IMR-90 (cell line): ENCODE data around the gene RABEP2. TPM values are rescaled to one million over a fixed set of nuclear protein-coding genes. Genes with fewer than 3 reads are reported as not detected.

Source experiments
- ATAC-seq: fragments of 200-7000 bp; cut with Tn5 transposase; 2 replicates; pipeline ENCODE4 v1.9.1; 2020; ENCODE audit warnings: low read depth, mild to moderate bottlenecking, moderate library complexity
- BruUV-seq: library from RNA; stranded (reverse); fragments of 400-500 nt; replicated peaks from 2 replicates; lab custom pipeline; 2021; lab: Mats Ljungman, UMichigan
- CTCF ChIA-PET: fragments of 300-600 bp; formaldehyde crosslinking; extraction: SDS; loops from one replicate; lab custom pipeline; 2021; ENCODE audit warnings: antibody characterized with exemption; lab: Yijun Ruan, JAX
- POLR2A ChIA-PET: fragments of 300-600 bp; sonication (Branson Sonifier 250); formaldehyde crosslinking; loops from one replicate; lab custom pipeline; 2022; ENCODE audit warnings: antibody characterized with exemption; ENCODE audit not compliant: unreplicated experiment; lab: Charles Lee
- DNase-seq: peaks from one replicate; pipeline ENCODE4 v3.0.0; 2013
- H2AFZ ChIP-seq: replicated peaks from 2 replicates; pipeline ENCODE3; 2013; ENCODE audit warnings: low read length, mild to moderate bottlenecking; ENCODE audit not compliant: poor library complexity
- H2AK5ac ChIP-seq: 2 replicates; pipeline ENCODE4 v1.6.1; 2013; ENCODE audit warnings: low read depth, low read length, inconsistent platforms
- H2AK9ac ChIP-seq: replicated peaks from 2 replicates; pipeline ENCODE3; 2013; ENCODE audit warnings: mild to moderate bottlenecking, low read depth, low read length, moderate library complexity; ENCODE audit not compliant: poor library complexity
- H2BK120ac ChIP-seq: 2 replicates; pipeline ENCODE4 v1.6.1; 2013; ENCODE audit warnings: low read depth, low read length, inconsistent platforms
- H2BK15ac ChIP-seq: 3 replicates; pipeline ENCODE4 v1.6.1; 2013; ENCODE audit warnings: low read depth, low read length, inconsistent platforms
- H2BK20ac ChIP-seq: 2 replicates; pipeline ENCODE4 v1.6.1; 2013; ENCODE audit warnings: low read depth, mild to moderate bottlenecking, inconsistent platforms, low read length, moderate library complexity
- H2BK5ac ChIP-seq: 2 replicates; pipeline ENCODE4 v1.6.1; 2013; ENCODE audit warnings: mild to moderate bottlenecking, low read depth, low read length, inconsistent platforms; ENCODE audit not compliant: poor library complexity, severe bottlenecking
- H3K14ac ChIP-seq: replicated peaks from 2 replicates; pipeline ENCODE4 v1.6.1; 2013; ENCODE audit warnings: low read depth, low read length, inconsistent platforms
- H3K18ac ChIP-seq: 2 replicates; pipeline ENCODE4 v1.6.1; 2013; ENCODE audit warnings: low read depth, low read length, control low read depth
- H3K23ac ChIP-seq: 2 replicates; pipeline ENCODE4 v1.6.1; 2013; ENCODE audit warnings: low read depth, low read length, inconsistent platforms
- H3K27ac ChIP-seq: 2 replicates; pipeline ENCODE4 v1.5.1; 2013; ENCODE audit warnings: mild to moderate bottlenecking, control low read depth, low read length; ENCODE audit not compliant: insufficient read depth
- H3K27me3 ChIP-seq: 2 replicates; pipeline ENCODE4 v1.6.1; 2013; ENCODE audit warnings: low read length; ENCODE audit not compliant: control insufficient read depth, insufficient read depth
- H3K36me3 ChIP-seq: 2 replicates; pipeline ENCODE4 v1.6.1; 2013; ENCODE audit warnings: low read length, mixed read lengths; ENCODE audit not compliant: control insufficient read depth, insufficient read depth
- H3K4ac ChIP-seq: 2 replicates; pipeline ENCODE4 v1.6.1; 2013; ENCODE audit warnings: low read depth, low read length, inconsistent platforms
- H3K4me1 ChIP-seq: 2 replicates; pipeline ENCODE4 v1.6.1; 2013; ENCODE audit warnings: low read length, mixed read lengths; ENCODE audit not compliant: control insufficient read depth, insufficient read depth
- H3K4me2 ChIP-seq: 2 replicates; pipeline ENCODE4 v1.6.1; 2013; ENCODE audit warnings: low read depth, mild to moderate bottlenecking, control low read depth, low read length, moderate library complexity
- H3K4me3 ChIP-seq: 2 replicates; pipeline ENCODE4 v1.5.1; 2013; ENCODE audit warnings: low read depth, mild to moderate bottlenecking, control low read depth, low read length, moderate library complexity; ENCODE audit not compliant: insufficient read depth
- H3K56ac ChIP-seq: 2 replicates; pipeline ENCODE4 v1.6.1; 2013; ENCODE audit warnings: low read length, inconsistent platforms; ENCODE audit not compliant: insufficient read depth; ENCODE audit errors: extremely low read depth
- H3K79me1 ChIP-seq, 2 experiments: 2 replicates each; pipeline ENCODE4 v1.6.1; 2013; ENCODE audit warnings: low read length in 2 of 2, inconsistent platforms in 1 of 2, low read depth in 1 of 2
- H3K9ac ChIP-seq: 2 replicates; pipeline ENCODE4 v1.6.1; 2013; ENCODE audit warnings: low read depth, low read length, control low read depth
- H3K9me1 ChIP-seq: 2 replicates; pipeline ENCODE4 v1.6.1; 2013; ENCODE audit warnings: low read length, inconsistent platforms; ENCODE audit not compliant: insufficient read depth
- H3K9me3 ChIP-seq: 2 replicates; pipeline ENCODE4 v1.6.1; 2013; ENCODE audit warnings: low read length; ENCODE audit not compliant: control insufficient read depth, insufficient read depth
- H4K20me1 ChIP-seq: 2 replicates; pipeline ENCODE4 v1.6.1; 2013; ENCODE audit warnings: low read length, inconsistent platforms; ENCODE audit not compliant: insufficient read depth
- H4K5ac ChIP-seq: 2 replicates; pipeline ENCODE4 v1.6.1; 2013; ENCODE audit warnings: mild to moderate bottlenecking, low read depth, low read length, control low read depth
- H4K8ac ChIP-seq, 2 experiments: 2 replicates each; pipeline ENCODE4 v1.6.1; 2013; ENCODE audit warnings: low read depth in 2 of 2, low read length in 2 of 2, control low read depth in 1 of 2, inconsistent platforms in 1 of 2
- H4K91ac ChIP-seq: 2 replicates; pipeline ENCODE4 v1.6.1; 2013; ENCODE audit warnings: low read depth, low read length, inconsistent platforms; ENCODE audit not compliant: insufficient read depth
- BHLHE40 ChIP-seq: fragments of 150-350 bp; IDR thresholded peaks from 2 replicates; pipeline ENCODE4 v1.6.1; 2016; ENCODE audit warnings: mild to moderate bottlenecking, low read depth, low read length
- CEBPB ChIP-seq: IDR thresholded peaks from 2 replicates; pipeline ENCODE4 v1.6.1; 2012; ENCODE audit warnings: low read depth, low read length, improper control_type of control experiment
- MAFK ChIP-seq: IDR thresholded peaks from 2 replicates; pipeline ENCODE4 v1.6.1; 2012; ENCODE audit warnings: low read depth, low read length, improper control_type of control experiment
- MAZ ChIP-seq: IDR thresholded peaks from 2 replicates; pipeline ENCODE4 v1.6.1; 2012; ENCODE audit warnings: low read depth, mild to moderate bottlenecking, low read length, improper control_type of control experiment, moderate library complexity, borderline replicate concordance
- MXI1 ChIP-seq: IDR thresholded peaks from 2 replicates; pipeline ENCODE4 v1.6.1; 2012; ENCODE audit warnings: low read depth, mild to moderate bottlenecking, low read length, moderate library complexity, borderline replicate concordance
- POLR2A ChIP-seq: IDR thresholded peaks from 2 replicates; pipeline ENCODE4 v1.6.1; 2012; ENCODE audit warnings: mild to moderate bottlenecking, low read depth, low read length
- RAD21 ChIP-seq: IDR thresholded peaks from 2 replicates; pipeline ENCODE4 v1.6.1; 2012; ENCODE audit warnings: low read length, improper control_type of control experiment
- RCOR1 ChIP-seq: IDR thresholded peaks from 2 replicates; pipeline ENCODE4 v1.6.1; 2012; ENCODE audit warnings: mild to moderate bottlenecking, low read length, improper control_type of control experiment; ENCODE audit not compliant: insufficient replicate concordance
- RFX5 ChIP-seq: IDR thresholded peaks from 2 replicates; pipeline ENCODE4 v1.8.0; 2012; ENCODE audit warnings: low read depth, mild to moderate bottlenecking, low read length, moderate library complexity
- SMC3 ChIP-seq: fragments of 150-350 bp; IDR thresholded peaks from 2 replicates; pipeline ENCODE4 v1.6.1; 2016; ENCODE audit warnings: low read depth, mild to moderate bottlenecking, antibody characterized with exemption, low read length, moderate library complexity
- USF2 ChIP-seq: fragments of 150-350 bp; IDR thresholded peaks from 2 replicates; pipeline ENCODE4 v1.6.1; 2017; ENCODE audit warnings: mild to moderate bottlenecking, antibody characterized with exemption, low read length, low read depth
- dilution Hi-C: fragments of 300-500 bp; cut with HindIII; formaldehyde crosslinking; loops from one replicate; pipeline ENCODE4 v1.14.3; 2018; ENCODE audit warnings: low sequenced_read_pairs; ENCODE audit not compliant: unreplicated experiment
- in situ Hi-C: fragments of 300-500 bp; cut with MboI; formaldehyde crosslinking; loops from 3 replicates; pipeline ENCODE4 v1.14.3; 2019; ENCODE audit warnings: low sequenced_read_pairs, inconsistent platforms, mixed read lengths
- intact Hi-C: fragments of 100-400 bp; cut with micrococcal nuclease; formaldehyde crosslinking; loops from 2 replicates; pipeline ENCODE4 v1.10.0; 2022
- polyA plus RNA-seq, 3 experiments: library from polyadenylated mRNA; depleted of rRNA; stranded (reverse); fragments of >200 nt; gene quantifications; 2 replicates each; pipeline ENCODE4 v1.2.3, GENCODE V29; 2012; ENCODE audit warnings: low replicate concordance in 1 of 3
- total RNA-seq: library from RNA; depleted of rRNA; stranded (reverse); fragments of >200 nt; gene quantifications from 2 replicates; pipeline ENCODE4 v1.2.3, GENCODE V29; 2012
- TF ChIP-seq, protein P1 (sequence below): conservative IDR thresholded peaks from 2 replicates; pipeline ENCODE4 v1.5.1; 2012; ENCODE audit warnings: mild to moderate bottlenecking, low read depth, low read length, improper control_type of control experiment
- TF ChIP-seq, protein P2 (sequence below): fragments of 150-350 bp; IDR thresholded peaks from 2 replicates; pipeline ENCODE4 v1.6.1; 2016; ENCODE audit warnings: low read depth, mild to moderate bottlenecking, low read length, moderate library complexity, borderline replicate concordance

Gene RABEP2
- total and polyA plus RNA-seq, 2 of the 4 experiments (the other 2 are of a cell fraction), result 12.2 to 20.0 TPM

GRCh38 chr16:28943281-28943680 is 18.2 kb upstream of the RABEP2 start:
- H3K4me2 ChIP-seq, result no peak overlapping the region
- ATAC-seq (no peak), DNase-seq (no peak)
- H3K9ac ChIP-seq, result no peak overlapping the region
- H3K79me1 ChIP-seq, result no peaks in the 10 kb centered on the region; a peak in 1 of 4 replicates
- no peak overlapping the region for H2BK15ac ChIP-seq
- no peak overlapping the region for H3K56ac ChIP-seq
- no peak overlapping the region for H3K4ac ChIP-seq
- no TSS peak for BruUV-seq
- no peak overlapping the region for H2BK5ac ChIP-seq
- no peaks in the 10 kb centered on the region for H3K9me3 ChIP-seq
- H3K18ac ChIP-seq, result no peak overlapping the region
- H3K9me1 ChIP-seq, result peaks cover 4% of the 10 kb centered on the region; the same call in 1 of the 2 replicates
- H3K27ac ChIP-seq, result no peak overlapping the region
- H2AK5ac ChIP-seq, result no peak overlapping the region
- no peak overlapping the region for H3K14ac ChIP-seq
- H3K23ac ChIP-seq, result no peak overlapping the region
- H2AFZ ChIP-seq, result no peak overlapping the region
- H4K8ac ChIP-seq, result no peak overlapping the region
- no peak overlapping the region for H4K91ac ChIP-seq
- in situ Hi-C loops (loop anchor here (5.0 kb wide), 1 partner anchor 121 kb away; the partner anchor contains the start of gene ATXN2L), dilution Hi-C loops (no loop called here), intact Hi-C loops (no loop called here)
- ChIA-PET CTCF (no interaction called here), POLR2A (interaction anchor here (0.5 to 0.6 kb wide), 2 partner anchors 17 to 25 kb away, joined by 4 to 9 read pairs; no protein-coding TSS in a partner anchor)
- H3K27me3 ChIP-seq, result no peaks in the 10 kb centered on the region
- H4K20me1 ChIP-seq, result no peaks in the 10 kb centered on the region
- H3K36me3 ChIP-seq, result no peaks in the 10 kb centered on the region
- H2BK20ac ChIP-seq, result no peak overlapping the region
- no peak overlapping the region for H4K5ac ChIP-seq
- H2BK120ac ChIP-seq, result no peak overlapping the region
- no peak overlapping the region for H2AK9ac ChIP-seq
- peaks cover 4% of the 10 kb centered on the region for H3K4me1 ChIP-seq
- TF ChIP-seq RAD21, result no peak
- TF ChIP-seq, protein P1, sequence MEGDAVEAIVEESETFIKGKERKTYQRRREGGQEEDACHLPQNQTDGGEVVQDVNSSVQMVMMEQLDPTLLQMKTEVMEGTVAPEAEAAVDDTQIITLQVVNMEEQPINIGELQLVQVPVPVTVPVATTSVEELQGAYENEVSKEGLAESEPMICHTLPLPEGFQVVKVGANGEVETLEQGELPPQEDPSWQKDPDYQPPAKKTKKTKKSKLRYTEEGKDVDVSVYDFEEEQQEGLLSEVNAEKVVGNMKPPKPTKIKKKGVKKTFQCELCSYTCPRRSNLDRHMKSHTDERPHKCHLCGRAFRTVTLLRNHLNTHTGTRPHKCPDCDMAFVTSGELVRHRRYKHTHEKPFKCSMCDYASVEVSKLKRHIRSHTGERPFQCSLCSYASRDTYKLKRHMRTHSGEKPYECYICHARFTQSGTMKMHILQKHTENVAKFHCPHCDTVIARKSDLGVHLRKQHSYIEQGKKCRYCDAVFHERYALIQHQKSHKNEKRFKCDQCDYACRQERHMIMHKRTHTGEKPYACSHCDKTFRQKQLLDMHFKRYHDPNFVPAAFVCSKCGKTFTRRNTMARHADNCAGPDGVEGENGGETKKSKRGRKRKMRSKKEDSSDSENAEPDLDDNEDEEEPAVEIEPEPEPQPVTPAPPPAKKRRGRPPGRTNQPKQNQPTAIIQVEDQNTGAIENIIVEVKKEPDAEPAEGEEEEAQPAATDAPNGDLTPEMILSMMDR, result no peak
- TF ChIP-seq SMC3, result no peak
- no peak for TF ChIP-seq RFX5
- TF ChIP-seq CEBPB, result no peak
- TF ChIP-seq POLR2A, result no peak
- TF ChIP-seq, protein P2, sequence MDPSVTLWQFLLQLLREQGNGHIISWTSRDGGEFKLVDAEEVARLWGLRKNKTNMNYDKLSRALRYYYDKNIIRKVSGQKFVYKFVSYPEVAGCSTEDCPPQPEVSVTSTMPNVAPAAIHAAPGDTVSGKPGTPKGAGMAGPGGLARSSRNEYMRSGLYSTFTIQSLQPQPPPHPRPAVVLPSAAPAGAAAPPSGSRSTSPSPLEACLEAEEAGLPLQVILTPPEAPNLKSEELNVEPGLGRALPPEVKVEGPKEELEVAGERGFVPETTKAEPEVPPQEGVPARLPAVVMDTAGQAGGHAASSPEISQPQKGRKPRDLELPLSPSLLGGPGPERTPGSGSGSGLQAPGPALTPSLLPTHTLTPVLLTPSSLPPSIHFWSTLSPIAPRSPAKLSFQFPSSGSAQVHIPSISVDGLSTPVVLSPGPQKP, result no peak
- no peak for TF ChIP-seq RCOR1
- TF ChIP-seq MAFK, result no peak
- no peak for TF ChIP-seq MAZ
- TF ChIP-seq MXI1, result no peak
- TF ChIP-seq BHLHE40, result no peak
- TF ChIP-seq USF2, result no peak
- no peak overlapping the region for H3K4me3 ChIP-seq
